NCI-H1417 (cell line): ENCODE results near the gene JMJD1C.

Source experiments
- DNase-seq, 3 experiments: peaks; one replicate each; lab custom pipeline; 2025; lab: John Stamatoyannopoulos, UW

The JMJD1C gene

DNA sequence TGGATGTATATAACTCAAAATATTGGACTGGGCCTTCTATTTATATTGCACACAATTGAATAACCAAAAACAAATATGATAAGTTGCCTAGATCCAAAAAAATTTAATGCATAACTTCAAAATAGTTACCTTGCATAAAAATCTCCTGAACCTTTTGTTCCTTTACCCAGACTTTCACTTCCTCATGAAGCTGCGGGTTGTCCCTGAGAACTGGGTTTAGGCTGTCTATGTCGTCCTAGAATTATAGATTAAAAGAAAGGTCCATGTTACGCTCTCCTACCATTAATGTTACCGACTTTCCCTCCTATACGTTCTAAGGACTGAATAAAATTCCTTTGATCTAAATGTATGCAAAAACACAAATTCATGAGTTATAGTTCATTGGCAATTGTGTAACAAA lies 246.0 kb downstream of the JMJD1C start:
- DNase-seq = no peak

GRCh38 chr10:63217120-63217605 lies 248.6 kb downstream of the JMJD1C start:
- peak; percentile 0 to 62 (median 6) for DNase-seq

- no peak for DNase-seq
These were observed 251.2 kb downstream of the JMJD1C start for GRCh38 chr10:63214571-63214970.

- no peak for DNase-seq
These were observed 252.3 kb downstream of the JMJD1C start for GRCh38 chr10:63213489-63213888.

DNA sequence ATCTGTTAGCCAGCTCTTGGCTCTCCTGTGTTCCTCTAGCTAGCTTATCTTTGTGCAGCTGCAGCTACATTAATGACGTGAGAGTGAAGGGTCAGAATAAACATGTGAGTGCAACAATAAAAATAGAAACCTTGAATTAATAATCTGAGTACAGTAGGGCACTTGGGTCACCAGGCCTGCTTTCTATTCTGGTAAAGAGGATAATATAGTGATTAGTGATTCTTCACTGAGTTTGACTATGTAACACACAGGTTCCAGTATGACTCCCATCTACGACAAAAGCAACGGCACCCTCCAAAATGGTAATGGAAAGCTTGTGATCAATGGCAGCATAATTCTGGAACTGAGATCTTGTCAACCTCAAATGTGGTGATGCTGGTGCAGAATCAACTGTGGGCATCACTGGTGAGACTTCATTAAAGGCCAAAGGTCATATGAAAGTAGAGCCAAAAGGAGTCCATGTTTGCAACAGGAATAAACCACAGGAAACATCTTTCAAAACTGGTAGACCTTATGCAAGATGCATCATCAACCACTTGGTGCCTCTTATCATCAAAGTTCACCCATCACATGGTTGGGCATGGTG lies 255.1 kb downstream of the JMJD1C start:
- peak in 2 of 3 experiments; percentile 0 to 2 for DNase-seq

GRCh38 chr10:63209705-63210104 lies 256.1 kb downstream of the JMJD1C start:
- DNase-seq = no peak

GRCh38 chr10:63208986-63209385 lies 256.8 kb downstream of the JMJD1C start:
- no peak for DNase-seq

DNA sequence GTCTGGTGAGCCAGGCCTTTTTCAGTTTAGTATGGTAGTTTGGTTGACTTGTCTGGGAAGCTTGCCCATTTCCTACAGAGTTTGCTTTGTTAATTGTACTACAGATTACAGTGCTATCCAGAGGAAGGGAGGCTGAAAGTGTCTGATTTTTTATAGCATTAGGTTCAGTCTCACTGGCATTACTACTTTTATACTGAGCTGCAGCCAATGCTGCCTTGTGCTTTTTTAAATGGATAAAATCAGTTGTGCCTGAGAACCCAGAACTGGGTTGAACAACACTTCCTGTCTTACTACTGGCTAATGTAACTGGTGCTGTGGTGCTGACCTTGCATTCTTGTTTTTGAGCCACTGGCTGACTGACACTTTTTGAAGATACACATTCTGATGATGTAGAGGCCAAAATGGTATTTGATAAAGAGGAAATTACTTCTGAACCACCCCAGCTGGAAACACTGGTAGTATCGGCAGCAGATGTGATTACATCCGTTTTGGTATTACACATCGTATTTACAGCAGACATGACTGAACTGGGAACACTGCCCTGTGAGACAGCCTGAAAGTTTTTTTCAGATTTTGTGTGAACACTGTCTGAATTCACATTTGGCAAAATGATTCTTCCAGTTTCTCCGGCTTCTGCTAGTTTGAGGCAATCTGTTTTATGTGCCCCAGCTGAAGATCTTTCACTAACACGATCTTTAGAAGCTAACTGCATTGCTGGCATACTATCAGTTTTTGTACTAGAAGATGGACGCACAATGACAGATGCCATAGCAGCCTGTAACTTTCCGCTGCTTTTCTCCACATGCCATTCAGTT lies 258.6 kb downstream of the JMJD1C start:
- no peak for DNase-seq

GRCh38 chr10:63206576-63206975 lies 259.2 kb downstream of the JMJD1C start:
- no peak for DNase-seq

GRCh38 chr10:63205421-63205820 lies 260.4 kb downstream of the JMJD1C start:
- no peak for DNase-seq

DNA sequence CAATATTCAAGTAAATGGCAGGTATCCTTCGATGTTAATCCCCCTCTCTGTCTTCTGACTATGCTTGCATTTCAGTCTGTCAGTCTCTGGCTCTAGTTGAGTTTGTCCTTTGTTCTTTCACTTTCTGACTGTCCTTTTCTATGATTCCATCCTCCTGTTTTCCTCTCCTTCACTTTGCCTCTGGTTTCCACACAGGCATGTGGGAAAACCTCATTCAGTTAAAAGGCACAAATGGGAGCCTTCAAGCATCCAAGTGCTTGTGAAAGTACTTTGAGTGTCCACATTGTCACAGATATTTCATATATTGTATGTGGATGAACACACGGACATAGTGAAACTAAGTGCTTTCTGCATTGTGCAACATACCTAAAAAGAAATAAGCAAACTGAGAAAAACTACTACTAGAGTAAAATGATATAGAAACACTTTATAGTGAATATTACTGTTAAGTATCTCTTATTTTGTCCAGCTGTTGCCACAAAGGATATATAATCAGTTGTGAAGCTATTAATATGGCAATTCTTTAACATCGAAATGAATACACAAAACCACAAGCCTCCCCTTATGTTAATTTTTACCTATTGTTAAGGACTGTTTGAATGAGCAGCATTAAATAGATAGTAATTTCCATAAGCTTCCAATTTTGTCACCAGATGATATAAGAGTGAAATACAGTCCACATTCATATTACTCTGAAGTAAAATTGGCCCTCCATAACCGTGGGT lies 260.9 kb downstream of the JMJD1C start:
- DNase-seq = no peak

DNA sequence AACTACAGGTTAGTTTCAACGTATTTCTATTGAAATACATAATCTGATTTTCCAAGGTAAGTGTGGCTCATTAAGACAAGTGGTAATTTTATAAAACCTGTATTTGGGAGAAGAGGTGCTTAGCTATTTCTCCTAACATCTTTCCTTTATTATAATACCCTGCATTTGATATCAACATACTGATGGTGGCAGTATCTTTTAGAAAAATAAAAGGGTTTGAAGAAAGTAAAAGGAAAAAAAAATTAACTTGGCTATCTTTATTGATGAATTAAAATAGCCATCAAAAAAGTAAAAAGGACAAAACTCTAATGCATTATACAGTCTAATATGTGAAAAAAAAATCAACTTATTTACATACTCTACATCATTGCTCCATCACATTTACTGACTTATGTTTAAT lies 264.7 kb downstream of the JMJD1C start:
- no peak for DNase-seq

DNA sequence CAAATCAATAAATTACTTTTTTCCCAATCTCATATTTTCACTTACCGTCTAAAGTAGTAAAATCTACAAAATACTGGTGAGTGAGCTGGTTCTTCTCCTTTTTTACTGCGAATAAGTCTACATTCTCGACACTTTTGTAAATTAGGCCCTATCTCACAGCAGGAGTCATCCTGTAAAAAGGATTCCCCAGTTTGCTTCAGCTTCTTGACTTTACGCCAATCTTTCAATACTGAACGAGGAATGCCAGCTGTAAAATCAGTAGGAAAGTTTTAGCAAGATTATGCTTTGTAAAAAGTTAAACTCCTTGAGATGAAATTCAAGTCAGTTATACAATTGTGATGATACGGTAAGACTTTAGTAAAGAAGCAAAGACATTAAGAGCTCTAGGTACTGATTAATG lies 265.3 kb downstream of the JMJD1C start:
- peak in 2 of 3 experiments; percentile 0 to 61 for DNase-seq

- no peak for DNase-seq
These were observed 266.1 kb downstream of the JMJD1C start for GRCh38 chr10:63199716-63200115.

GRCh38 chr10:63197344-63198092 lies 268.3 kb downstream of the JMJD1C start:
- DNase-seq = no peak

GRCh38 chr10:63192826-63193225 lies 273.0 kb downstream of the JMJD1C start:
- no peak for DNase-seq

DNA sequence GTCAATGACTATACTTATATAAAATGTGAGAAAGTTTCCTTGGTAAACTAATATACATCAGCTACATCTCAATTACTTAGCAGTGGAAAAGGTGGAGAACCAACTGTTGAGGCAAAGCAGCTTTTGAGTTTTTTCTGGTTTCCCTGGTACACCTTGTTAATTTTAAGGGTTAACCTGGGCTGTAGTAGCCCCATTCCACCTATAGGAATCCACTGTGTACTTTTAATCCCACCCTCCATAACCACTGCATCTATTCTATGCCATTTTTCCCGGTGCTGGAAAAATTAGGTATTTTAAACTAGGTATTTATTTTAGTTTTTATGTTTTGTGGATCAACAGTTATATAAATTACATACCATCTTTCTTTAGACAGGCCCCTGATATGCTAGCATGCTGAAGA lies 290.2 kb downstream of the JMJD1C start:
- DNase-seq = no peak

DNA sequence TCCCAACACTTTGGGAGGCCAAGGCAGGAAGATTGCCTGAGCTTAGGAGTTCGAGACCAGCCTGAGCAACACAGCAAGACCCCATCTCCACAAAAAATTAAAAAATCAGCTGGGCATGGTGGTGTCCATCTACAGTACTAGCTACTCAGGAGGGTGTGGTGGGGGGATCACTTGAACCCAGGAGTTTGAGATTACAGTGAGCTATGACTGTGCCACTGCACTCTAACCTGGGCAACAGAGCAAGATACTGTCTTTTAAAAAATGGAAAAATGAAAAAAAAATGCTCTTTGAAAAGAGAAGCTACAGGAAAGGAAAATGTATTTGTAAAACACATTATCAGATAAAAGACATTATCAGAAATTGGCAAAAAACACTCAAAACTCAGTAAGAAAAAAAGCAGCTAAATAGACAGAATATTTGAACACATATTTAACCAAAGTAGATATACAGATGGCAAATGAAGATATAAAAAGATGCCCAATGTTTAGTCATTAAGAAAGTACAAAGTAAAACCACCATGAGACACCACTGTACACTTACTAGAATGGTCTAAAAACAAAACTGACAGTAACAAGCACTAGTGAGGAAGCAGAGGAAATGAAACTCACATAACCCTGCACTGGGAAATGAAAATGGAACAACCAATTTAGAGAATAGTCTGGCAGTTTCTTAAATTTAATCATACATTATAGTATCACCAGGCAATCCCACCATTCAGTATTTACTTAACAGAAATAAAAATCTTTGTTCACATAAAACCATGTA lies 292.1 kb downstream of the JMJD1C start:
- DNase-seq = no peak

DNA sequence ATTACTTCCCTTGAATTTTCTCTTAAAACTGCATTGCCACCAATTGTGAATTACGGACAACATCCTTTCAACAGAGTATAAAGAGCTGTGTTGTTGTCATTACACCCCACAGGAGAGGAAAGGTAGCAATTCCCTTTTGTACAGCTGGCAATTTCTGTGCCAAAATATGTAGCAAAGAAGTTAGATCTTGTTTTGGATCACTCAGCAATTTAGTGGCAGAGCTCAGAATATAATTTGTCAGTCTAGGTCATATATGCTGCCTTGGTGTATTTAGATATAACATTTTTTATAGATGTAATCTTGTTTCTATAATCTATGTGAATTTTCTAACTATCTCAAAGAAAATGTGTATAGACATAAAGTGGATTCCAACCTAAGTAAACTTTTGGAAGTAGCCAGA lies 293.9 kb downstream of the JMJD1C start:
- no peak for DNase-seq

DNA sequence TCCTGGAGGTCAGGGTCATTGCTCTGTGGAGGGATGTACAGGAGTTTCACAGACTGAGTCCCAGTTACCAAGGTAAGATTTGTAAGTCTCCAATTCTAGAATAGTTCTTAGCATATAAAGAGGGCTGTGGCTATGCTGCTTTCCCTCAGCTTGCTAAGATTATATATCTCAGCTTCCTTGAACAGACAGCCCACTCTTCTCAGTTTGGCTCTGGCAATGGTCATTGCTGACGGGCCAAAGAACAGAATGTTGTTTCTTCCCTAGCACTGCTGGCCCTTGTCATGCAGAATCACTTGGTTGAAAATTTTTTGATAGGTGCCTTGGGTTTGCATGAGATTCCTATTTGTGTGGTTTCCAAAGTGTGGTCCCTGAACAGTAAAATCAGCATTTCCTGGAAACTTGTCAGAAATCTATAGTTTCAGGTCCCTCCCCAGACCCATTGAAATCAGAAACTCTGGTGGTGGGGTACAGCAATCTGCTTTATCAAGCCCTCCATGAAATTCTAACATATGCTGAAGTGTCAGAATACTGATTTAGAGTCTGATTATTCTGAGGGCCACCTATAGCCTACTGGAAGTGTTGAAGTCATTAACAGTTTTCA lies 294.4 kb downstream of the JMJD1C start:
- DNase-seq = no peak

- DNase-seq = no peak
These were observed 296.2 kb downstream of the JMJD1C start for GRCh38 chr10:63169624-63170023.
